ENCODE data around the gene OR6N2.

The OR6N2 gene

DNA sequence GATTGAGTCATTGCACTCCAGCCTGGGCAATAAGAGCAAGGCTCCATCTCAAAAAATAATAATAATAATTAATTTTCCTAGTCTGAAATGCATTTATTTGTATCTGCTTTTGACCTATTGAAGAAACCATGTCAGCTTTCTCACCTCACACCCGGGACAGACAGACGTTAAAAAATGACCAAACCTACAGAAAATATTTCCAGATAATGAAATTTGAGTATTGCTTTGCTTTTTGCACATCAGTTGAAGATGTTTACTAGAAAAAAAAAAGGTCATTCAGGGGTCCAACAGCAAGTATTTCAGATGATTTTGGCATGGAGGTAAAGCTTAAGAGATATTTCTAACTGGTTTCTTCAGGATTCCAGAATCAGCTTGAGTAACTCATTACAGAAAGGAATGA lies 26.6 kb downstream of the OR6N2 start, which contains the start of gene OR6K6:
OR6K6 (plus strand) TSS at position 301 of the 400 bp plus-strand sequence. CDS start 168 bp downstream, outside the sequence.
- DNase-seq (ENCODE audit: low spot score): no peak

DNA sequence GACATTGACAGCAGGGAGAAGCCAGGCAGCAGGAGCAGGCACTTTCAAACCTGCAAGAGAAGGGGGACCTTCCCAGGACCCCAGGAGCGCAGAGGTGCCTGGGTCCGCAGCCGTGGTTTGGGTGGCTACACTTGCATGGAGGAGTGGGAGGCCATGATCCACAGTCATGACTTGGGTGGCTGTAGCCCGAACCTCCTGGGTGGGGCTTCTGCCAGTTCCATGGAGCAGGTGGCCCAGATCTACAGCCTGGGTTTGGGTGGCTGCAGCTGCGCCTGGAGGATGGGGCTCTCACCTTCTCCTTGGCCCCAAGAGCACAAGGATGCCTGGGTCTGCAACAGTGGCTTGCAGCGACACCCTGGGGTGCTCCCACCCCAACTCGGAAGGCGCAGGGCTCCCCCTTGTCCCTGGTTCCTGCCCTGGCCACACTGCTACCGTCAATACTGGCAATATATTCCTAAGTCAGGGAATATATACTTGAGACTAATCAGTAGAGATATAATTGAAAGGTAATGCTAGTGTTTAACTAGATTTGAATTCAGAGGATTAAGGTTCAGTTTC lies 28.8 kb downstream of the OR6N2 start:
- no peak for DNase-seq (ENCODE audit: low spot score)

DNA sequence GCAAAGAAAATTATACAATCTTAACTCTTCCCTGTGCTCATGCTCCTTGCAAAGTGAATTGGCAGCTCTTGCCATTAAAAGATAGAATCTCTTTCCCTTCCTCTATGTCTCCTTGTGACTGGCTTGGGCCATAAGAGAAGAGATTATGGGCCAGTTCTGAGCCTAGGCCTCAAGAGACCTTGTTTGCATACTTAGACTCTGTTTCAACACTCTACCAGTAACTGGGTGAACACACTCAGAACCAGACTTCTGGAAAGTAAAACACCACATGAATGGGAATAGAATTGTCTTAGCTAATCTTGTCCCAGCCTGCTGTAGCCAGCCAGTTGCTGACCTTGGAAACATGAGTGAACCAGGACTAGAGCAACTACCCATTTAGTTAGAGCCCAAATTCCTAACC lies 45.2 kb downstream of the OR6N2 start:
- DNase-seq (ENCODE audit: low spot score): no peak

DNA sequence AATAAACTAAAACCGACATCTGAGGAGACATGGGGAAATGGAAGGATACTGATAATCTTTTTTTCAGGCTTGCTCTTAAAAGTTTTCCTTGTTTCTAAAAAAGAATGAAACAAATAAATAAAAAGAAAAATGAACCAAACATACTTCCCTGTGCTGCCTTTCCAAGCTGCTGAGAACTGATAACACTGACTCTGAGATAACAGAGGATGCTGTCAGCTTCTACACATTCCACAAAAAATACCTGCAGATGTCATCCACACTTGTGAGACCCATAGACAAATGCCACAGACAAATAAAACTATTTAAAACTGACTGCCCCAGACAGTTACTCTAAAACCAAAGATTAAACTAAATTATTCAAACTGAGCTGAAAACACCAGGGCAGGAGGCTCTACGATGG lies 48.5 kb downstream of the OR6N2 start:
- no peak for DNase-seq (ENCODE audit: low spot score)

- no peak for DNase-seq (ENCODE audit: low spot score)
These were observed 49.3 kb downstream of the OR6N2 start for GRCh38 chr1:158731707-158732106.

- no peak for DNase-seq (ENCODE audit: low spot score)
These were observed 50.6 kb downstream of the OR6N2 start for GRCh38 chr1:158730453-158730852.

GRCh38 chr1:158728510-158729225 lies 52.3 kb downstream of the OR6N2 start:
- DNase-seq (ENCODE audit: low spot score): no peak

DNA sequence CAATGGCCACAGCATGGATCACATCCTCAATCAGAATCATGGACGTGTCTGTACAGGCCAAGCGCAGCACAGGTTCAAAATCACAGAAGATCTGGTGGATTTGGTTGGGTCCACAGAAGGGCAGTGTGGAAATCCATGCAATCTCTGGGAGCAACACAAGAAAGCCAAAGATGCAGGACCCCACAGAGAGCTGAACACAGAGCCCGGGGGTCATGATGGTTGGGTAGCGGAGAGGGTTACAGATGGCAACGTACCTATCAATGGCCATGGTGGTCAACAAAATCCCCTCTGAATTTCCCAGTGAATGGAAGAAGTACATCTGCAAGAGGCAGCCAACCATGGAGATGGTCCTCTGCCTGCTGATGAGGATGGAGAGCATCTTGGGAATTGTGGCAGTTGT lies 56.6 kb downstream of the OR6N2 start:
- DNase-seq (ENCODE audit: low spot score): no peak

Small RNA genes within 50 kb of the gene (small RNA-seq; reads per million reads assigned to genes)
- gene OR2AQ1P: 0 reads per million in 2 experiments

Data from SK-N-DZ (cell line).